Measurements from ENCODE around the gene ILRUN.
"Not testable (repeated sequence)": the region's sequence is repeated elsewhere in the genome, so short reads cannot be mapped to it uniquely, and the experiment has no call there.

Gene ILRUN

GRCh38 chr6:34665019-34665418, 31.5 kb downstream of the ILRUN start:
- no peak for DNase-seq (ENCODE audit: low read depth)
- no peak overlapping the region for H3K4me3 ChIP-seq (ENCODE audit: control insufficient read depth, low read depth, low read length)
- TF ChIP-seq, protein P1, sequence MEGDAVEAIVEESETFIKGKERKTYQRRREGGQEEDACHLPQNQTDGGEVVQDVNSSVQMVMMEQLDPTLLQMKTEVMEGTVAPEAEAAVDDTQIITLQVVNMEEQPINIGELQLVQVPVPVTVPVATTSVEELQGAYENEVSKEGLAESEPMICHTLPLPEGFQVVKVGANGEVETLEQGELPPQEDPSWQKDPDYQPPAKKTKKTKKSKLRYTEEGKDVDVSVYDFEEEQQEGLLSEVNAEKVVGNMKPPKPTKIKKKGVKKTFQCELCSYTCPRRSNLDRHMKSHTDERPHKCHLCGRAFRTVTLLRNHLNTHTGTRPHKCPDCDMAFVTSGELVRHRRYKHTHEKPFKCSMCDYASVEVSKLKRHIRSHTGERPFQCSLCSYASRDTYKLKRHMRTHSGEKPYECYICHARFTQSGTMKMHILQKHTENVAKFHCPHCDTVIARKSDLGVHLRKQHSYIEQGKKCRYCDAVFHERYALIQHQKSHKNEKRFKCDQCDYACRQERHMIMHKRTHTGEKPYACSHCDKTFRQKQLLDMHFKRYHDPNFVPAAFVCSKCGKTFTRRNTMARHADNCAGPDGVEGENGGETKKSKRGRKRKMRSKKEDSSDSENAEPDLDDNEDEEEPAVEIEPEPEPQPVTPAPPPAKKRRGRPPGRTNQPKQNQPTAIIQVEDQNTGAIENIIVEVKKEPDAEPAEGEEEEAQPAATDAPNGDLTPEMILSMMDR (IDR thresholded peaks at IDR 0.05; ENCODE audit: control insufficient read depth, insufficient read depth, low read depth, low read length, missing control alignments), result no peak

GRCh38 chr6:34664256-34664971, 32.2 kb downstream of the ILRUN start:
- no peak for DNase-seq (ENCODE audit: low read depth)
- TF ChIP-seq, protein P1 (IDR thresholded peaks at IDR 0.05; ENCODE audit: control insufficient read depth, insufficient read depth, low read depth, low read length, missing control alignments), result no peak
- no peak overlapping the region for H3K4me3 ChIP-seq (ENCODE audit: control insufficient read depth, low read depth, low read length)

DNA sequence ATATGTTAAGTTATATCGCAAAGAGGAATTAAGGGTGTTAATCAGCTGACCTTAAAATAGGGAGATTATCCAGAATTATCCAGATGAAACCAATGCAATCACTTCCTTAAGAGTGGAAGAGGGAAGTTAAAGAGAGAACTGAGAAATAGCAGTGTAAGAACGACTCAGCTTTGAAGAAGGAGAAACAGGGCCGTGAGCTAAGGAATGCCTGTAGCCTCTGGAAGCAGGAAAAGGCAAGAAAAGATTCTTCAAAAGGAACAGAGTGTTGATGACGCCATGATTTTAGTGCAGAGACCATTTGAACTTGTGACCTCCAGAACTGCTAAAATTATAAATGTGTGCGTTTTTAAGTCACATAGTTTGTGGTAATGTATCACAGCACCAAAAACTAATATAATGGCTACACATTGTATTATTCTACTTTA, 32.7 kb downstream of the ILRUN start:
- no peak overlapping the region for H3K4me3 ChIP-seq (ENCODE audit: control insufficient read depth, low read depth, low read length)
- DNase-seq (ENCODE audit: low read depth), result no peak
- TF ChIP-seq, protein P1 (IDR thresholded peaks at IDR 0.05; ENCODE audit: control insufficient read depth, insufficient read depth, low read depth, low read length, missing control alignments), result no peak

DNA sequence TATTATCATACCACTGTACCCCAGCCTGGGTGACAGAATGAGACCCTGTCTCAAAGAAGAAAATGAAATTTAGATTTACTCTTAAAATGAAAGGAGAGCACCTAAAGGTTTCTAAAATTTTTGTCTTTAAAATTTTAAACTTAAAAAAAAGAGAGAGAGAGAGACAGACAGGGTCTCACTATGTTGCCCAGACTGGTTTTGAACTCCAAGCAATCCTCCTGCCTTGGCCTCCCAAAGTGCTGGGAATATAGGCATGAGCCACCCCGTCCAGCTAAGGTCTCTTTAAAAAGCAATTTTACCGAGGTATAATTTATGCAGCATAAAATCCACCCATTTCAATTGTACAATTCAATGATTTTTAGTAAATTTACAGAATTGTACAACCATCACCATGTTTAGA, 33.2 kb downstream of the ILRUN start:
- TF ChIP-seq, protein P1 (IDR thresholded peaks at IDR 0.05; ENCODE audit: control insufficient read depth, insufficient read depth, low read depth, low read length, missing control alignments), result no peak
- no peak overlapping the region for H3K4me3 ChIP-seq (ENCODE audit: control insufficient read depth, low read depth, low read length)
- DNase-seq (ENCODE audit: low read depth), result no peak

- no peak overlapping the region for H3K4me3 ChIP-seq (ENCODE audit: control insufficient read depth, low read depth, low read length)
- DNase-seq (ENCODE audit: low read depth), result no peak
- TF ChIP-seq, protein P1 (IDR thresholded peaks at IDR 0.05; ENCODE audit: control insufficient read depth, insufficient read depth, low read depth, low read length, missing control alignments), result no peak
These were observed 35.2 kb downstream of the ILRUN start for GRCh38 chr6:34661357-34661756.

DNA sequence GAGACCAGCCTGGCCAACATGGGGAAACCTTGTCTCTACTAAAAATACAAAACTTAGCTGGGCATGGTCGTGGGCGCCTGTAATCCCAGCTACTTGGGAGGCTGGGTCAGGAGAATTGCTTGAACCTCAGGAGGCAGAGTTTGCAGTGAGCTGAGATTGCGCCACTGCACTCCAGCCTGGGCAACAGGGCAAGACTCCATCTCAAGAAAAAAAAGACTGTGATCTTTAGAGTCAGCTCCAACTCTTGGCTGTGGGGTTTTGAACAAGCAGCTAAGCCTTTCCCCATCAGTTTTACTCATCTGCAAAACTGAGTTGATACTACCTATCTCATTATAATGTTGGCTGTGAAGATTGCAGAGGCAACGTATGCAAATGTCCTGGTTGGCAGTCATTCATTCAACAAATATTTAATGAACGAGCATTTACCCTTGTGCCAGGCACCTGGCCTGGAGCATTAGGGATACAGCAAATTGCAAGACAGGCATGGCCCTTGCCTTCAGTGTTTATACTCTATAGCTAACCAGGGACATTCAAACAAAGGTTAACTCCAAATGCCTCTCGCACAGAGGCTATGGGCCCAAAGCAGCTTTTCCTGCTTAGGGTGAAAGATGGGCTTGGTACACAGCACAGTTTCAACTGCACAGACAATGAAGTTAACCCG, 37.8 kb downstream of the ILRUN start:
- no peak for DNase-seq (ENCODE audit: low read depth)
- H3K4me3 ChIP-seq (ENCODE audit: control insufficient read depth, low read depth, low read length), result no peak overlapping the region
- TF ChIP-seq, protein P1 (IDR thresholded peaks at IDR 0.05; ENCODE audit: control insufficient read depth, insufficient read depth, low read depth, low read length, missing control alignments), result no peak

GRCh38 chr6:34657979-34658480, 38.5 kb downstream of the ILRUN start:
- H3K4me3 ChIP-seq (ENCODE audit: control insufficient read depth, low read depth, low read length); DNase-seq (ENCODE audit: low read depth): not testable (repeated sequence)

Data from AG09309 (cell line).